Right lobe of liver (tissue), 4 donors: Measurements from ENCODE around the gene KLF15.

Source experiments
- CTCF ChIP-seq, 4 donors: fragments of 200-600 bp in 3 of 4; fragments of 450-650 bp in 1 of 4; IDR thresholded peaks; one replicate each; pipeline versions ENCODE4 v1.5.1 to v1.8.0; 2016 to 2022; ENCODE audit warnings: antibody characterized with exemption in 4 of 4, mild to moderate bottlenecking in 2 of 4
- POLR2A ChIP-seq: fragments of 450-650 bp; IDR thresholded peaks from one replicate; pipeline ENCODE4 v1.6.1; 2017; ENCODE audit warnings: antibody characterized with exemption, mild to moderate bottlenecking
- donor health status: DM: no; HTN: no; CAD: no.
- donor health status: DM: no; HTN: no; CAD: no.
- donor health status: DM: no; HTN: yes; CAD: no.

DNA sequence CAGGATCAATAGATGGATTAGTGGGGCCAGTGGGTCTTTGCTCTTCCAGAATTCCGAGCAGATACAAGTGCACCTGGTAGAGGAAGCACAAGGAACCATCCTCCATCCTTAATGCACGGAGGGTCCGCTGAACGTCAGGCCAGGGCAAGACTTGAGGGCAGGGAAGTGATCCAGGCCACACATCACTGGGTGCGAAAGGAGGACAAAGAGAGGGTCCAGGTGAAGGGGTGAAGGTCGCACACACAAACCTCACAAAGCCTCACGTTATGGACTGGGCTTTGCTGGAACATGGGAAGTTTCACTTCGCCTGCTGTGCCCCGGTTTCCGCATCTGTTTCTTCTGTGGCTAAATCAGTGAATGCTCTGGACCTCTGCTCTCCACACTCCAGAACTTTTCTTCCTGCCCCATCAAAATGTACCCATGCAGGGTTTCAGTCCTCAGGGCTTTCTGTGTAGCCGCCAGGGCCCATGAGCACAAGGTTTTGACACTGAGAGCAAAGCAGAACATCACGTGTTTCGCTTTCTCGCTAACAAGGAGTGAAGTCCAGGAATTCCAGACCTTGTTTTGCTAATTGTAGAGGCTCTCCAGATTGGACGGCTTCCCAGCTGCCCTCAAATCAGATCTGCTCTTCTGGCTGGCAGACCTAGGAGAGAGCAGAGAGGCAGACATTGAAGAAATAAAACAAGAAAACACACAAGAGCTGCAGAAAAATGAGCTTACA is 56.3 kb downstream of the KLF15 start:
- no peak for TF ChIP-seq CTCF (IDR thresholded peaks at IDR 0.05)
- peak; percentile 54 for TF ChIP-seq POLR2A
